Fibroblast of skin of left biceps (primary cell): ENCODE measurements around the gene BRF1.

Experiments used
- DNase-seq, 2 experiments: peaks; one replicate each; pipeline ENCODE4 v3.0.0-alpha.2; 2013; ENCODE audit warnings: low read depth in 2 of 2

The BRF1 gene

GRCh38 chr14:105267820-105268548, 32.8 kb downstream of the BRF1 start:
- DNase-seq: no peak

GRCh38 chr14:105261781-105262180, 39.0 kb downstream of the BRF1 start:
- no peak for DNase-seq

- DNase-seq: no peak
These were observed 39.8 kb downstream of the BRF1 start for GRCh38 chr14:105260959-105261358.

- no peak for DNase-seq
These were observed 42.0 kb downstream of the BRF1 start for GRCh38 chr14:105258846-105259245.

- DNase-seq: no peak
These were observed 43.3 kb downstream of the BRF1 start for GRCh38 chr14:105257464-105257863.

- DNase-seq: no peak
These were observed 44.4 kb downstream of the BRF1 start for GRCh38 chr14:105256292-105256960.

GRCh38 chr14:105255021-105255507, 45.7 kb downstream of the BRF1 start:
- no peak for DNase-seq

- DNase-seq: no peak
These were observed 47.5 kb downstream of the BRF1 start for GRCh38 chr14:105253329-105253682.

- DNase-seq: no peak
These were observed 48.1 kb downstream of the BRF1 start for GRCh38 chr14:105252552-105253328.

- no peak for DNase-seq
These were observed 48.9 kb downstream of the BRF1 start for GRCh38 chr14:105251920-105252319.

- DNase-seq: no peak
These were observed 49.8 kb downstream of the BRF1 start for GRCh38 chr14:105250986-105251385.

- DNase-seq: no peak
These were observed 50.8 kb downstream of the BRF1 start for GRCh38 chr14:105250008-105250366.

GRCh38 chr14:105249182-105250007, 51.4 kb downstream of the BRF1 start:
- no peak for DNase-seq

- DNase-seq: peak; percentile 36 to 45
These were observed 52.2 kb downstream of the BRF1 start, which contains the start of gene BTBD6 for GRCh38 chr14:105248368-105249181. BTBD6 (plus strand) TSS chr14:105248533; CDS start chr14:105248712, 179 bp downstream.

GRCh38 chr14:105247715-105248367, 53.0 kb downstream of the BRF1 start:
- peak in 1 of 2 experiments; percentile 1 for DNase-seq

GRCh38 chr14:105247026-105247425, 53.8 kb downstream of the BRF1 start:
- DNase-seq: no peak

- no peak for DNase-seq
These were observed 56.5 kb downstream of the BRF1 start for GRCh38 chr14:105244334-105244733.

GRCh38 chr14:105241641-105242040, 59.2 kb downstream of the BRF1 start:
- no peak for DNase-seq

- DNase-seq: no peak
These were observed 59.8 kb downstream of the BRF1 start for GRCh38 chr14:105240811-105241576.
